ENCODE data around the gene KCTD2.

DNA sequence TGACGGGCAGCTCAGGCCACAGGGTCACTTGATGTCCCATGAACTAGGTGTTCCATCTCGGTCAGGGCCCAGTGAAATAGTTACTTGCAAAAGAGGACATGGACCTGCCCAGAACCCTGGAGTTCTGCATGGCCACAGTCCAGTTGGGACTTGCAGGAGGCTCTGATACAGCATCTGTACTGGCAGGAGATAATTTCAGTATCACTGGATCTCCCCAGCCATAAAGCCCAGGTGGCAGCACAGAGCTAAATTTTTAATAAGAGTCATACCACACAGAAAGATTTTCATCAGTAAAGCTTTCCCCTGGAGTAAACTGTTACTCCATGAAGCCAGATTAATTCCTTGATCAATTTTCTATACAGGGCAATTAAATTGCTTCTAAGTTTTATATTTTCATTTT lies 22.8 kb downstream of the KCTD2 start:
- no peak for TF ChIP-seq POLR2AphosphoS5 (IDR thresholded peaks at IDR 0.05)
- TF ChIP-seq, protein P1, sequence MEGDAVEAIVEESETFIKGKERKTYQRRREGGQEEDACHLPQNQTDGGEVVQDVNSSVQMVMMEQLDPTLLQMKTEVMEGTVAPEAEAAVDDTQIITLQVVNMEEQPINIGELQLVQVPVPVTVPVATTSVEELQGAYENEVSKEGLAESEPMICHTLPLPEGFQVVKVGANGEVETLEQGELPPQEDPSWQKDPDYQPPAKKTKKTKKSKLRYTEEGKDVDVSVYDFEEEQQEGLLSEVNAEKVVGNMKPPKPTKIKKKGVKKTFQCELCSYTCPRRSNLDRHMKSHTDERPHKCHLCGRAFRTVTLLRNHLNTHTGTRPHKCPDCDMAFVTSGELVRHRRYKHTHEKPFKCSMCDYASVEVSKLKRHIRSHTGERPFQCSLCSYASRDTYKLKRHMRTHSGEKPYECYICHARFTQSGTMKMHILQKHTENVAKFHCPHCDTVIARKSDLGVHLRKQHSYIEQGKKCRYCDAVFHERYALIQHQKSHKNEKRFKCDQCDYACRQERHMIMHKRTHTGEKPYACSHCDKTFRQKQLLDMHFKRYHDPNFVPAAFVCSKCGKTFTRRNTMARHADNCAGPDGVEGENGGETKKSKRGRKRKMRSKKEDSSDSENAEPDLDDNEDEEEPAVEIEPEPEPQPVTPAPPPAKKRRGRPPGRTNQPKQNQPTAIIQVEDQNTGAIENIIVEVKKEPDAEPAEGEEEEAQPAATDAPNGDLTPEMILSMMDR (IDR thresholded peaks at IDR 0.05) = peak in 5 of 6 experiments; percentile 13 to 42 (median 22)
- TF ChIP-seq EP300 (IDR thresholded peaks at IDR 0.05) = no peak
